ENCODE results near the gene COMMD3.

COMMD3 gene

GRCh38 chr10:22319980-22320558, 3.9 kb downstream of the COMMD3 start:
- DNase-seq (ENCODE audit: low spot score), result no peak

GRCh38 chr10:22320591-22321155, 4.5 kb downstream of the COMMD3 start, which contains the start of gene BMI1:
Gene BMI1 (plus strand): TSS chr10:22321099. CDS start chr10:22326450, 5,351 bp downstream.
- DNase-seq (ENCODE audit: low spot score), result peak; percentile 95

GRCh38 chr10:22321156-22321923, 5.2 kb downstream of the COMMD3 start:
- no peak for DNase-seq (ENCODE audit: low spot score)

- DNase-seq (ENCODE audit: low spot score), result no peak
These were observed 5.9 kb downstream of the COMMD3 start for GRCh38 chr10:22321924-22322640.

GRCh38 chr10:22322641-22323160, 6.5 kb downstream of the COMMD3 start:
- DNase-seq (ENCODE audit: low spot score), result no peak

GRCh38 chr10:22323538-22324305, 7.5 kb downstream of the COMMD3 start:
- no peak for DNase-seq (ENCODE audit: low spot score)

- DNase-seq (ENCODE audit: low spot score), result no peak
These were observed 8.2 kb downstream of the COMMD3 start for GRCh38 chr10:22324413-22324812.

GRCh38 chr10:22324893-22325271, 8.7 kb downstream of the COMMD3 start:
- DNase-seq (ENCODE audit: low spot score), result no peak

- peak; percentile 97 for DNase-seq (ENCODE audit: low spot score)
These were observed 9.3 kb downstream of the COMMD3 start for GRCh38 chr10:22325272-22326144.

- DNase-seq (ENCODE audit: low spot score), result no peak
These were observed 10.0 kb downstream of the COMMD3 start for GRCh38 chr10:22326145-22326702.

- DNase-seq (ENCODE audit: low spot score), result no peak
These were observed 13.0 kb downstream of the COMMD3 start for GRCh38 chr10:22329150-22329549.

GRCh38 chr10:22332116-22332692, 16.0 kb downstream of the COMMD3 start:
- DNase-seq (ENCODE audit: low spot score), result no peak

- DNase-seq (ENCODE audit: low spot score), result no peak
These were observed 17.2 kb downstream of the COMMD3 start for GRCh38 chr10:22333167-22333974.

- no peak for DNase-seq (ENCODE audit: low spot score)
These were observed 17.7 kb downstream of the COMMD3 start for GRCh38 chr10:22333975-22334282.

- DNase-seq (ENCODE audit: low spot score), result no peak
These were observed 18.4 kb downstream of the COMMD3 start for GRCh38 chr10:22334414-22335172.

GRCh38 chr10:22335173-22335933, 19.2 kb downstream of the COMMD3 start:
- no peak for DNase-seq (ENCODE audit: low spot score)

- no peak for DNase-seq (ENCODE audit: low spot score)
These were observed 22.2 kb downstream of the COMMD3 start for GRCh38 chr10:22338185-22338900.

All from HuH-7 (cell line).